K562 (cell line): Measurements from ENCODE around the gene BPTF. TPM values are rescaled to one million over a fixed set of nuclear protein-coding genes. Genes with fewer than 3 reads are reported as not detected.
A peak's percentile ranks its signal among the peaks of the same experiment; 100 is the strongest.

Source experiments
- BRF2 ChIP-seq: IDR thresholded peaks from 3 replicates; pipeline ENCODE4 v1.6.1; 2011; ENCODE audit warnings: borderline replicate concordance, mild to moderate bottlenecking; ENCODE audit not compliant: insufficient read length, insufficient read depth
- CHAMP1 ChIP-seq: fragments of 450-650 bp; IDR thresholded peaks from 2 replicates; pipeline ENCODE4 v1.6.1; 2016; ENCODE audit warnings: mild to moderate bottlenecking
- CREM ChIP-seq: IDR thresholded peaks from 2 replicates; pipeline ENCODE4 v1.6.1; 2014; ENCODE audit warnings: antibody characterized with exemption, low read depth
- DLX4 ChIP-seq: fragments of 250-450 bp; sonication (Bioruptor Pico); IDR thresholded peaks from 2 replicates; pipeline ENCODE4 v1.6.1; 2021; ENCODE audit warnings: mild to moderate bottlenecking
- ELF2 ChIP-seq: fragments of 250-450 bp; sonication (Bioruptor Pico); IDR thresholded peaks from 2 replicates; pipeline ENCODE4 v1.5.0; 2021; ENCODE audit warnings: mild to moderate bottlenecking
- FOS ChIP-seq: IDR thresholded peaks from 3 replicates; pipeline ENCODE4 v1.6.1; 2011; ENCODE audit not compliant: insufficient read length; ENCODE audit errors: extremely low read depth
- GATAD2A ChIP-seq: fragments of 450-650 bp; IDR thresholded peaks from 2 replicates; pipeline ENCODE4 v1.6.1; 2017
- HMG20B ChIP-seq: fragments of 250-450 bp; sonication (Bioruptor Pico); IDR thresholded peaks from 2 replicates; pipeline ENCODE4 v1.5.0; 2021; ENCODE audit warnings: mild to moderate bottlenecking
- MCM7 ChIP-seq, 2 experiments: fragments of 450-650 bp; IDR thresholded peaks; 2 replicates each; pipeline ENCODE4 v1.6.1; 2016 to 2018
- NFIC ChIP-seq: fragments of 450-650 bp; IDR thresholded peaks from 2 replicates; pipeline ENCODE4 v1.6.1; 2017; ENCODE audit warnings: mild to moderate bottlenecking, inconsistent platforms
- NRF1 ChIP-seq, 2 experiments: fragments of 450-650 bp; IDR thresholded peaks in 1 of 2; conservative IDR thresholded peaks in 1 of 2; 2 replicates each; pipeline ENCODE4 v1.6.1; 2014; ENCODE audit warnings: mild to moderate bottlenecking in 2 of 2
- PRPF4 ChIP-seq: fragments of 200-400 bp; formaldehyde crosslinking; IDR thresholded peaks from one replicate; pipeline ENCODE4 v1.6.1; 2017; ENCODE audit warnings: low read length, low read depth, mild to moderate bottlenecking; ENCODE audit not compliant: insufficient read depth, poor library complexity, severe bottlenecking
- PURB ChIP-seq: sonication (generic); formaldehyde crosslinking; IDR thresholded peaks from 2 replicates; pipeline ENCODE4 v1.9.0; 2021; ENCODE audit warnings: low read depth, mild to moderate bottlenecking, missing genetic modification reagents
- PYGO2 ChIP-seq: fragments of 450-650 bp; IDR thresholded peaks from 2 replicates; pipeline ENCODE4 v1.6.1; 2016; ENCODE audit warnings: mild to moderate bottlenecking, missing genetic modification characterization, moderate library complexity, missing compliant biosample characterization
- RB1 ChIP-seq: fragments of 450-650 bp; IDR thresholded peaks from 2 replicates; pipeline ENCODE4 v1.6.1; 2017; ENCODE audit warnings: low read depth, mild to moderate bottlenecking
- TCF3 ChIP-seq: sonication (generic); formaldehyde crosslinking; IDR thresholded peaks from 2 replicates; pipeline ENCODE4 v1.4.0; 2020; ENCODE audit warnings: mild to moderate bottlenecking, missing genetic modification reagents
- ZBTB5 ChIP-seq: fragments of 450-650 bp; IDR thresholded peaks from 2 replicates; pipeline ENCODE4 v1.6.1; 2017; ENCODE audit warnings: antibody characterized with exemption
- polyA plus RNA-seq, 8 experiments: library from polyadenylated mRNA; depleted of rRNA in 4 of 8; stranded (reverse) in 5 of 8; unstranded in 3 of 8; fragments of >200 nt; fragmentation: Nextera tagmentation in 2 of 8; fragmentation: Illumina TruSeq in 1 of 8; extraction: Ambion mirVana in 2 of 8; extraction: Trizol in 1 of 8; gene quantifications; 2 replicates each; pipeline versions ENCODE4 v1.2.1 to v1.2.3, GENCODE V29; 2011 to 2014; ENCODE audit warnings: inconsistent platforms in 1 of 8, missing spikeins in 1 of 8
- total RNA-seq, 7 experiments: library from RNA; depleted of rRNA in 6 of 7; stranded (reverse); fragments of >200 nt in 6 of 7; fragmentation: Illumina TruSeq in 2 of 7; extraction: Trizol in 2 of 7; gene quantifications; 2 replicates each; pipeline versions ENCODE4 v1.2.1 to v1.2.3, GENCODE V29; 2011 to 2021; ENCODE audit warnings: low replicate concordance in 1 of 7
- TF ChIP-seq, protein P1 (sequence below): fragments of 250-450 bp; sonication (Bioruptor Pico); IDR thresholded peaks from 2 replicates; pipeline ENCODE4 v1.5.0; 2020; ENCODE audit warnings: mild to moderate bottlenecking
- TF ChIP-seq, protein P2 (sequence below): sonication (generic); formaldehyde crosslinking; IDR thresholded peaks from 2 replicates; pipeline ENCODE4 v1.8.1; 2023; ENCODE audit warnings: mild to moderate bottlenecking, missing genetic modification reagents

BPTF gene
- total and polyA plus RNA-seq, 9 of the 15 experiments (the other 6 are each of a cell fraction or from before 2014, with no cell fraction given), result 12.5 to 52.1 (median 26.9) TPM

- TF ChIP-seq, protein P1, sequence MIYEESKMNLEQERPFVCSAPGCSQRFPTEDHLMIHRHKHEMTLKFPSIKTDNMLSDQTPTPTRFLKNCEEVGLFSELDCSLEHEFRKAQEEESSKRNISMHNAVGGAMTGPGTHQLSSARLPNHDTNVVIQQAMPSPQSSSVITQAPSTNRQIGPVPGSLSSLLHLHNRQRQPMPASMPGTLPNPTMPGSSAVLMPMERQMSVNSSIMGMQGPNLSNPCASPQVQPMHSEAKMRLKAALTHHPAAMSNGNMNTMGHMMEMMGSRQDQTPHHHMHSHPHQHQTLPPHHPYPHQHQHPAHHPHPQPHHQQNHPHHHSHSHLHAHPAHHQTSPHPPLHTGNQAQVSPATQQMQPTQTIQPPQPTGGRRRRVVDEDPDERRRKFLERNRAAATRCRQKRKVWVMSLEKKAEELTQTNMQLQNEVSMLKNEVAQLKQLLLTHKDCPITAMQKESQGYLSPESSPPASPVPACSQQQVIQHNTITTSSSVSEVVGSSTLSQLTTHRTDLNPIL (CRISPR knock-in tag), result no peak
- TF ChIP-seq MCM7 (IDR thresholded peaks at IDR 0.05), result no peak
- TF ChIP-seq PRPF4, result no peak
- TF ChIP-seq RB1, result peak; percentile 58; the same call in 1 of the 2 replicates
- peak; percentile 68 for TF ChIP-seq CREM
- TF ChIP-seq DLX4, result no peak
- TF ChIP-seq GATAD2A, result peak; percentile 22; the same call in 1 of the 2 replicates
- 0 out of 2 replicates have a peak, but pooled peaks have one; percentile 11 for TF ChIP-seq CHAMP1
- TF ChIP-seq PYGO2, result no peak
- TF ChIP-seq BRF2, result no peak
- no peak for TF ChIP-seq HMG20B (CRISPR knock-in tag)
- no peak for TF ChIP-seq FOS
- TF ChIP-seq ELF2, result peak; percentile 73; the same call in 1 of the 2 replicates
- TF ChIP-seq PURB (CRISPR knock-in tag), result no peak
- TF ChIP-seq, protein P2, sequence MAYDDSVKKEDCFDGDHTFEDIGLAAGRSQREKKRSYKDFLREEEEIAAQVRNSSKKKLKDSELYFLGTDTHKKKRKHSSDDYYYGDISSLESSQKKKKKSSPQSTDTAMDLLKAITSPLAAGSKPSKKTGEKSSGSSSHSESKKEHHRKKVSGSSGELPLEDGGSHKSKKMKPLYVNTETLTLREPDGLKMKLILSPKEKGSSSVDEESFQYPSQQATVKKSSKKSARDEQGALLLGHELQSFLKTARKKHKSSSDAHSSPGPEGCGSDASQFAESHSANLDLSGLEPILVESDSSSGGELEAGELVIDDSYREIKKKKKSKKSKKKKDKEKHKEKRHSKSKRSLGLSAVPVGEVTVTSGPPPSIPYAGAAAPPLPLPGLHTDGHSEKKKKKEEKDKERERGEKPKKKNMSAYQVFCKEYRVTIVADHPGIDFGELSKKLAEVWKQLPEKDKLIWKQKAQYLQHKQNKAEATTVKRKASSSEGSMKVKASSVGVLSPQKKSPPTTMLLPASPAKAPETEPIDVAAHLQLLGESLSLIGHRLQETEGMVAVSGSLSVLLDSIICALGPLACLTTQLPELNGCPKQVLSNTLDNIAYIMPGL (CRISPR knock-in tag), result no peak
- peak; percentile 42; the same call in 1 of the 2 replicates for TF ChIP-seq NFIC
- TF ChIP-seq ZBTB5, result no peak
- no peak for TF ChIP-seq NRF1 (conservative IDR thresholded peaks at IDR 0.05 in 1 of 2, IDR thresholded peaks at IDR 0.05 in 1 of 2)
- peak; percentile 97 for TF ChIP-seq TCF3
These were observed 40.8 kb upstream of the BPTF start (continued) for GRCh38 chr17:67784364-67785121.
